ENCODE measurements around the gene DCST1. TPM values are rescaled to one million over a fixed set of nuclear protein-coding genes. Genes with fewer than 3 reads are reported as not detected.

DCST1 gene
- total and polyA plus RNA-seq, 2 of the 8 experiments (the other 6 are each of a cell fraction or from before 2014, with no cell fraction given): not detected

DNA sequence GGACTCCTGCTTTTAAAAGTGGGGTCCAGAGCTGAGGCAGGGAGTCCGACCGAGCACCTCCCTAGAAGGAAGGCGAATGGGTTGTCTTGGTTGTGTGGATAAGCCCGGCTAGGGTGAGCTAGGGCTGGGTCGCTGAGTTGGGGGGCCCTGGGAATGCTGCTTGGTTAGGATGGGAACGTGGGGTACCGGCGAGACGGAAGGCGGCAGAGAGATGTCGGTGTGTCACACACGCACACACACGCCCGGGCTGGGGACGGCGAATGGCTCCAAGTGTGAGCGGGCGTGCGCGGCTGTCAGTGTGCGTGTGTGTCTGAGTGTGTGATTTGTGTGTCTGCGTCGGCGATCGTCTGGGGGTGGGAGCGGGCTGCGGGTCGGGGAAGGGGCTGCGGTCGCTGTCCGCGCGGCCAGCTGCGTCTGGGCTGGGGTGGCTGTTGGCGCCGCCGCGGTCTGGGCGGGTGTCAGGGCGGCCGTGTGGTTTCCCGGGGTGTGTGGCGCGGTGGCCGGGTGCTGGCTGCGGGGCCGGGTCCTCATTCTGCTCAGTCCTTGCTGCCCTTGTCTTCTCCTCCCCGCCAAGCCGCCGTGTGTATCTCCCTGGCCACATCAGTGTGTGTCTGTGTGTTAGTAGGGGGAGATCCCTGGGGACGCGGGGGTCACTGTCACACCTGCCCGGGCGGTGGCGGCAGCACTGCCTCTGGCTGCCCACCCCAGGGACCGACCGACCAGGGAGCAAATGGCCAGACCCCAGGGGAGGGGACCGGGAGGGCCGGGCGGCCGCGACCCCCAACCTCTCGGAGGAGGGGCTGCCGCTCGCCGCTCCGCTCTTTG, 46.1 kb downstream of the DCST1 start (continued):
- TF ChIP-seq, protein P1, sequence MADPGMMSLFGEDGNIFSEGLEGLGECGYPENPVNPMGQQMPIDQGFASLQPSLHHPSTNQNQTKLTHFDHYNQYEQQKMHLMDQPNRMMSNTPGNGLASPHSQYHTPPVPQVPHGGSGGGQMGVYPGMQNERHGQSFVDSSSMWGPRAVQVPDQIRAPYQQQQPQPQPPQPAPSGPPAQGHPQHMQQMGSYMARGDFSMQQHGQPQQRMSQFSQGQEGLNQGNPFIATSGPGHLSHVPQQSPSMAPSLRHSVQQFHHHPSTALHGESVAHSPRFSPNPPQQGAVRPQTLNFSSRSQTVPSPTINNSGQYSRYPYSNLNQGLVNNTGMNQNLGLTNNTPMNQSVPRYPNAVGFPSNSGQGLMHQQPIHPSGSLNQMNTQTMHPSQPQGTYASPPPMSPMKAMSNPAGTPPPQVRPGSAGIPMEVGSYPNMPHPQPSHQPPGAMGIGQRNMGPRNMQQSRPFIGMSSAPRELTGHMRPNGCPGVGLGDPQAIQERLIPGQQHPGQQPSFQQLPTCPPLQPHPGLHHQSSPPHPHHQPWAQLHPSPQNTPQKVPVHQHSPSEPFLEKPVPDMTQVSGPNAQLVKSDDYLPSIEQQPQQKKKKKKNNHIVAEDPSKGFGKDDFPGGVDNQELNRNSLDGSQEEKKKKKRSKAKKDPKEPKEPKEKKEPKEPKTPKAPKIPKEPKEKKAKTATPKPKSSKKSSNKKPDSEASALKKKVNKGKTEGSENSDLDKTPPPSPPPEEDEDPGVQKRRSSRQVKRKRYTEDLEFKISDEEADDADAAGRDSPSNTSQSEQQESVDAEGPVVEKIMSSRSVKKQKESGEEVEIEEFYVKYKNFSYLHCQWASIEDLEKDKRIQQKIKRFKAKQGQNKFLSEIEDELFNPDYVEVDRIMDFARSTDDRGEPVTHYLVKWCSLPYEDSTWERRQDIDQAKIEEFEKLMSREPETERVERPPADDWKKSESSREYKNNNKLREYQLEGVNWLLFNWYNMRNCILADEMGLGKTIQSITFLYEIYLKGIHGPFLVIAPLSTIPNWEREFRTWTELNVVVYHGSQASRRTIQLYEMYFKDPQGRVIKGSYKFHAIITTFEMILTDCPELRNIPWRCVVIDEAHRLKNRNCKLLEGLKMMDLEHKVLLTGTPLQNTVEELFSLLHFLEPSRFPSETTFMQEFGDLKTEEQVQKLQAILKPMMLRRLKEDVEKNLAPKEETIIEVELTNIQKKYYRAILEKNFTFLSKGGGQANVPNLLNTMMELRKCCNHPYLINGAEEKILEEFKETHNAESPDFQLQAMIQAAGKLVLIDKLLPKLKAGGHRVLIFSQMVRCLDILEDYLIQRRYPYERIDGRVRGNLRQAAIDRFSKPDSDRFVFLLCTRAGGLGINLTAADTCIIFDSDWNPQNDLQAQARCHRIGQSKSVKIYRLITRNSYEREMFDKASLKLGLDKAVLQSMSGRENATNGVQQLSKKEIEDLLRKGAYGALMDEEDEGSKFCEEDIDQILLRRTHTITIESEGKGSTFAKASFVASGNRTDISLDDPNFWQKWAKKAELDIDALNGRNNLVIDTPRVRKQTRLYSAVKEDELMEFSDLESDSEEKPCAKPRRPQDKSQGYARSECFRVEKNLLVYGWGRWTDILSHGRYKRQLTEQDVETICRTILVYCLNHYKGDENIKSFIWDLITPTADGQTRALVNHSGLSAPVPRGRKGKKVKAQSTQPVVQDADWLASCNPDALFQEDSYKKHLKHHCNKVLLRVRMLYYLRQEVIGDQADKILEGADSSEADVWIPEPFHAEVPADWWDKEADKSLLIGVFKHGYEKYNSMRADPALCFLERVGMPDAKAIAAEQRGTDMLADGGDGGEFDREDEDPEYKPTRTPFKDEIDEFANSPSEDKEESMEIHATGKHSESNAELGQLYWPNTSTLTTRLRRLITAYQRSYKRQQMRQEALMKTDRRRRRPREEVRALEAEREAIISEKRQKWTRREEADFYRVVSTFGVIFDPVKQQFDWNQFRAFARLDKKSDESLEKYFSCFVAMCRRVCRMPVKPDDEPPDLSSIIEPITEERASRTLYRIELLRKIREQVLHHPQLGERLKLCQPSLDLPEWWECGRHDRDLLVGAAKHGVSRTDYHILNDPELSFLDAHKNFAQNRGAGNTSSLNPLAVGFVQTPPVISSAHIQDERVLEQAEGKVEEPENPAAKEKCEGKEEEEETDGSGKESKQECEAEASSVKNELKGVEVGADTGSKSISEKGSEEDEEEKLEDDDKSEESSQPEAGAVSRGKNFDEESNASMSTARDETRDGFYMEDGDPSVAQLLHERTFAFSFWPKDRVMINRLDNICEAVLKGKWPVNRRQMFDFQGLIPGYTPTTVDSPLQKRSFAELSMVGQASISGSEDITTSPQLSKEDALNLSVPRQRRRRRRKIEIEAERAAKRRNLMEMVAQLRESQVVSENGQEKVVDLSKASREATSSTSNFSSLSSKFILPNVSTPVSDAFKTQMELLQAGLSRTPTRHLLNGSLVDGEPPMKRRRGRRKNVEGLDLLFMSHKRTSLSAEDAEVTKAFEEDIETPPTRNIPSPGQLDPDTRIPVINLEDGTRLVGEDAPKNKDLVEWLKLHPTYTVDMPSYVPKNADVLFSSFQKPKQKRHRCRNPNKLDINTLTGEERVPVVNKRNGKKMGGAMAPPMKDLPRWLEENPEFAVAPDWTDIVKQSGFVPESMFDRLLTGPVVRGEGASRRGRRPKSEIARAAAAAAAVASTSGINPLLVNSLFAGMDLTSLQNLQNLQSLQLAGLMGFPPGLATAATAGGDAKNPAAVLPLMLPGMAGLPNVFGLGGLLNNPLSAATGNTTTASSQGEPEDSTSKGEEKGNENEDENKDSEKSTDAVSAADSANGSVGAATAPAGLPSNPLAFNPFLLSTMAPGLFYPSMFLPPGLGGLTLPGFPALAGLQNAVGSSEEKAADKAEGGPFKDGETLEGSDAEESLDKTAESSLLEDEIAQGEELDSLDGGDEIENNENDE (IDR thresholded peaks at IDR 0.05; ENCODE audit: insufficient replicate concordance, low read length): no peak
- TF ChIP-seq SRF (IDR thresholded peaks at IDR 0.05; ENCODE audit: low read depth, low read length): no peak
- peak; percentile 81 for TF ChIP-seq EZH2 (IDR thresholded peaks at IDR 0.05; ENCODE audit: low read depth, low read length, severe bottlenecking)
- no peak for TF ChIP-seq RNF2 (IDR thresholded peaks at IDR 0.05; ENCODE audit: borderline replicate concordance, low read depth, low read length, missing control alignments, poor library complexity, severe bottlenecking)
- peak in 1 of 2 experiments; percentile 45; a peak in 1 of 4 replicates for TF ChIP-seq SIN3A (conservative IDR thresholded peaks at IDR 0.05 in 1 of 2, IDR thresholded peaks at IDR 0.05 in 1 of 2; ENCODE audit: low read depth in 1 of 2, low read length in 2 of 2)
